ENCODE measurements around the gene JAK1. TPM values are rescaled to one million over a fixed set of nuclear protein-coding genes. Genes with fewer than 3 reads are reported as not detected.

Gene JAK1
- total RNA-seq, 1 experiment from 2014 or later, result 44.1 TPM

GRCh38 chr1:64890699-64891447 lies 75.5 kb downstream of the JAK1 start:
- no peak for TF ChIP-seq CTCF (conservative IDR thresholded peaks at IDR 0.05; ENCODE audit: low read depth, low read length)
- no peak for TF ChIP-seq EZH2 (IDR thresholded peaks at IDR 0.05; ENCODE audit: low read length, unreplicated experiment)
- no peak for TF ChIP-seq EZH2phosphoT487 (IDR thresholded peaks at IDR 0.05; ENCODE audit: borderline replicate concordance, low read length)
- H3K79me2 ChIP-seq (ENCODE audit: low read length), result peaks cover 61% of the 10 kb centered on the region
- ChIA-PET POLR2A (ENCODE audit: unreplicated experiment) (no interaction called here), CTCF (no interaction called here)
- H3K9me2 ChIP-seq (replicated peaks; ENCODE audit: low read length), result no peaks in the 10 kb centered on the region
- H3K9ac ChIP-seq (ENCODE audit: low read length), result no peak overlapping the region
- intact Hi-C loops (cut with micrococcal nuclease), result no loop called here
- BruUV-seq (replicated peaks), result no TSS peak
- H3K27me3 ChIP-seq (ENCODE audit: low read length), result no peaks in the 10 kb centered on the region
- H3K4me2 ChIP-seq (ENCODE audit: low read length), result no peak overlapping the region
- no peak overlapping the region for H3K27ac ChIP-seq (ENCODE audit: low read length)
- no peak for ATAC-seq
- H3K9me3 ChIP-seq (ENCODE audit: low read length), result no peaks in the 10 kb centered on the region
- no peaks in the 10 kb centered on the region for H3K36me3 ChIP-seq (ENCODE audit: low read depth, low read length)
- DNase-seq, result no peak
- H3F3A ChIP-seq (ENCODE audit: low read length, unreplicated experiment), result no peaks in the 10 kb centered on the region
- H2AFZ ChIP-seq (ENCODE audit: low read length), result no peak overlapping the region
- H4K20me1 ChIP-seq (ENCODE audit: low read length), result no peaks in the 10 kb centered on the region
- H3K4me3 ChIP-seq (ENCODE audit: low read length), result no peak overlapping the region
- H3K4me1 ChIP-seq (ENCODE audit: insufficient read depth, low read length), result no peaks in the 10 kb centered on the region

- no peak overlapping the region for H3K27ac ChIP-seq (ENCODE audit: low read length)
- H3K9me3 ChIP-seq (ENCODE audit: low read length), result no peaks in the 10 kb centered on the region
- H3F3A ChIP-seq (ENCODE audit: low read length, unreplicated experiment), result no peaks in the 10 kb centered on the region
- no peaks in the 10 kb centered on the region for H3K4me1 ChIP-seq (ENCODE audit: insufficient read depth, low read length)
- no peaks in the 10 kb centered on the region for H4K20me1 ChIP-seq (ENCODE audit: low read length)
- CTCF ChIA-PET, result no interaction called here
- H3K79me2 ChIP-seq (ENCODE audit: low read length), result peaks cover 32% of the 10 kb centered on the region
- DNase-seq (no peak), ATAC-seq (no peak)
- 0 out of 2 replicates have a peak, but pooled peaks cover 2% of the 10 kb centered on the region for H3K36me3 ChIP-seq (ENCODE audit: low read depth, low read length)
- no peak overlapping the region for H2AFZ ChIP-seq (ENCODE audit: low read length)
- H3K9me2 ChIP-seq (replicated peaks; ENCODE audit: low read length), result no peaks in the 10 kb centered on the region
- intact Hi-C loops (cut with micrococcal nuclease), result loop anchor here (10.0 kb wide), 1 partner anchor 257 kb away; the partner anchor contains the start of gene AK4
- no peak overlapping the region for H3K4me3 ChIP-seq (ENCODE audit: low read length)
- H3K9ac ChIP-seq (ENCODE audit: low read length), result no peak overlapping the region
- no peaks in the 10 kb centered on the region for H3K27me3 ChIP-seq (ENCODE audit: low read length)
- H3K4me2 ChIP-seq (ENCODE audit: low read length), result no peak overlapping the region
- no TSS peak for BruUV-seq (replicated peaks)
- POLR2A ChIA-PET (ENCODE audit: unreplicated experiment), result no interaction called here
- TF ChIP-seq EZH2 (IDR thresholded peaks at IDR 0.05; ENCODE audit: low read length, unreplicated experiment) (no peak), CTCF (conservative IDR thresholded peaks at IDR 0.05; ENCODE audit: low read depth, low read length) (no peak), EZH2phosphoT487 (IDR thresholded peaks at IDR 0.05; ENCODE audit: borderline replicate concordance, low read length) (no peak)
Measured at GRCh38 chr1:64887689-64888217, 78.6 kb downstream of the JAK1 start.

- TF ChIP-seq EZH2phosphoT487 (IDR thresholded peaks at IDR 0.05; ENCODE audit: borderline replicate concordance, low read length) (no peak), EZH2 (IDR thresholded peaks at IDR 0.05; ENCODE audit: low read length, unreplicated experiment) (no peak), CTCF (conservative IDR thresholded peaks at IDR 0.05; ENCODE audit: low read depth, low read length) (no peak)
- Histone ChIP-seq H3K27ac (ENCODE audit: low read length) (no peak overlapping the region), H3K9ac (ENCODE audit: low read length) (no peak overlapping the region), H3K9me3 (ENCODE audit: low read length) (no peaks in the 10 kb centered on the region), H4K20me1 (ENCODE audit: low read length) (no peaks in the 10 kb centered on the region), H3K4me1 (ENCODE audit: insufficient read depth, low read length) (peaks cover under 1% of the 10 kb centered on the region; the same call in 1 of the 2 replicates), H2AFZ (ENCODE audit: low read length) (no peak overlapping the region), H3K9me2 (replicated peaks; ENCODE audit: low read length) (no peaks in the 10 kb centered on the region), H3K4me3 (ENCODE audit: low read length) (no peak overlapping the region), H3F3A (ENCODE audit: low read length, unreplicated experiment) (no peaks in the 10 kb centered on the region), H3K27me3 (ENCODE audit: low read length) (no peaks in the 10 kb centered on the region), H3K79me2 (ENCODE audit: low read length) (peaks cover 23% of the 10 kb centered on the region), H3K36me3 (ENCODE audit: low read depth, low read length) (0 out of 2 replicates have a peak, but pooled peaks cover 2% of the 10 kb centered on the region), H3K4me2 (ENCODE audit: low read length) (no peak overlapping the region)
- ATAC-seq, result no peak
- POLR2A ChIA-PET (ENCODE audit: unreplicated experiment), result interaction anchor here (0.6 kb wide), 1 partner anchor 12 kb away, joined by 3 read pairs; no protein-coding TSS in a partner anchor
- no TSS peak for BruUV-seq (replicated peaks)
- CTCF ChIA-PET, result no interaction called here
- intact Hi-C loops (cut with micrococcal nuclease), result loop anchor here (10.0 kb wide), 1 partner anchor 258 kb away; the partner anchor contains the start of gene AK4
- DNase-seq, result no peak
Measured at GRCh38 chr1:64886877-64887276, 79.5 kb downstream of the JAK1 start.

All from PC-3 (cell line).